Endothelial cell of umbilical vein (primary cell): ENCODE data around the gene PSMA7.

Experiments
- EZH2 ChIP-seq: IDR thresholded peaks from 2 replicates; pipeline ENCODE4 v1.6.1; 2012; ENCODE audit warnings: borderline replicate concordance, low read depth, mild to moderate bottlenecking, moderate library complexity, low read length, inconsistent platforms; ENCODE audit not compliant: severe bottlenecking
- JUN ChIP-seq: IDR thresholded peaks from 2 replicates; pipeline ENCODE4 v1.6.1; 2011; ENCODE audit warnings: borderline replicate concordance, low read depth; ENCODE audit not compliant: insufficient read length, insufficient read depth
- POLR2A ChIP-seq: IDR thresholded peaks from 2 replicates; pipeline ENCODE4 v1.6.1; 2012; ENCODE audit warnings: low read depth, mild to moderate bottlenecking, control low read depth, low read length
- TF ChIP-seq, protein P1 (sequence below), 2 donors: IDR thresholded peaks; 1 replicate in 1 of 2; 2 replicates in 1 of 2; pipeline ENCODE4 v1.5.1; 2011; ENCODE audit warnings: low read length in 2 of 2, mild to moderate bottlenecking in 2 of 2, moderate library complexity in 2 of 2, control low read depth in 1 of 2, inconsistent platforms in 1 of 2, low read depth in 1 of 2; ENCODE audit not compliant: insufficient read depth in 1 of 2; ENCODE audit errors: extremely low read depth in 1 of 2

DNA sequence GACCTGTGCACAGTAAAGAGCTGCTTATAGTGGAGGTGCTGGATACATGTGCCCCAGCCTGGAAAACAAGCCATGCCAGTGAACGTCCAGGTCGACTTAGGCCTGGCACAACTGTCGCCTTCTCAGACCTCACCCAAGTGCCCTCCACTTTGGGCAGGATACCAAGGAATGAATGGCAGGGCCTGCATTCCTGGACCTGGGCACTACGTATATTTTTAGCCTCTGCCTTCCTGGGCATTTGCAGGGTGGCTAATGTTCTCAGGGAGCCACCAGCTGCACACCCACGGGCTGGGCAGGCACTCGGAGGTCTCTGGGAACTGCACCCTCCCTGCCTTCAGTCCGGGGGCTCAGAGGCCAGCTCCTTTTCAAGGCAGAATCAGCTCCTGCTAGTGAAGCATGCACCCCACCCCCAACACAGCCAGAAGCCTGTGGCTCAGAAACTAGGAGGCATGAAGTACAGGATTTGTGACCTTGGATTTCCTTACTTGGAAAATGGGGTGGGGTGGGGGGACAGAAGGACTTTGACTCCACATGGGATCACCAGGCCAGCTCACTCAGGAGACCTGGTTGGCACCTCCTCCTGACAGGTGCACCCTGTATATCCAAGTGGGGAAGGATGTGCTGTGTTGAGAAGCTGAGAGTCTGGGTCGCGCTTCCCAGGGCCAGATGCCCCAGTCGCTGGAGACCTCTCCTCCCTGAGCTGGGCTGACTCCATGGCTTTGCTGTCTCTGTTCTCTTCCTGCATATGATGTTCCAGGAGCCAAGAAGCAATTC is 23.4 kb downstream of the PSMA7 start:
- TF ChIP-seq, protein P1, sequence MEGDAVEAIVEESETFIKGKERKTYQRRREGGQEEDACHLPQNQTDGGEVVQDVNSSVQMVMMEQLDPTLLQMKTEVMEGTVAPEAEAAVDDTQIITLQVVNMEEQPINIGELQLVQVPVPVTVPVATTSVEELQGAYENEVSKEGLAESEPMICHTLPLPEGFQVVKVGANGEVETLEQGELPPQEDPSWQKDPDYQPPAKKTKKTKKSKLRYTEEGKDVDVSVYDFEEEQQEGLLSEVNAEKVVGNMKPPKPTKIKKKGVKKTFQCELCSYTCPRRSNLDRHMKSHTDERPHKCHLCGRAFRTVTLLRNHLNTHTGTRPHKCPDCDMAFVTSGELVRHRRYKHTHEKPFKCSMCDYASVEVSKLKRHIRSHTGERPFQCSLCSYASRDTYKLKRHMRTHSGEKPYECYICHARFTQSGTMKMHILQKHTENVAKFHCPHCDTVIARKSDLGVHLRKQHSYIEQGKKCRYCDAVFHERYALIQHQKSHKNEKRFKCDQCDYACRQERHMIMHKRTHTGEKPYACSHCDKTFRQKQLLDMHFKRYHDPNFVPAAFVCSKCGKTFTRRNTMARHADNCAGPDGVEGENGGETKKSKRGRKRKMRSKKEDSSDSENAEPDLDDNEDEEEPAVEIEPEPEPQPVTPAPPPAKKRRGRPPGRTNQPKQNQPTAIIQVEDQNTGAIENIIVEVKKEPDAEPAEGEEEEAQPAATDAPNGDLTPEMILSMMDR (IDR thresholded peaks at IDR 0.05; ENCODE audit: extremely low read depth in 1 of 2, insufficient read depth in 1 of 2, low read depth in 1 of 2, low read length in 2 of 2), result no peak
- TF ChIP-seq JUN (no peak), POLR2A (no peak), EZH2 (no peak)
